H9 (cell line): Measurements from ENCODE around the gene CBLB. TPM values are rescaled to one million over a fixed set of nuclear protein-coding genes. Genes with fewer than 3 reads are reported as not detected.

Source experiments
- DNase-seq: peaks from one replicate; pipeline ENCODE4 v3.0.0-alpha.2; 2017
- H2AFZ ChIP-seq: one replicate; pipeline ENCODE4 v1.6.1; 2013; ENCODE audit warnings: mild to moderate bottlenecking, low read length, control low read depth, moderate library complexity
- H2AK5ac ChIP-seq: 2 replicates; pipeline ENCODE4 v1.6.1; 2013; ENCODE audit warnings: low read length, control low read depth, mixed read lengths; ENCODE audit not compliant: insufficient read length
- H2BK120ac ChIP-seq: one replicate; pipeline ENCODE4 v1.6.1; 2013; ENCODE audit warnings: low read depth, mild to moderate bottlenecking, low read length, control low read depth, inconsistent platforms; ENCODE audit not compliant: poor library complexity, severe bottlenecking
- H2BK12ac ChIP-seq: 2 replicates; pipeline ENCODE4 v1.6.1; 2013; ENCODE audit warnings: low read length, control low read depth, mixed read lengths, low read depth; ENCODE audit not compliant: insufficient read length
- H2BK15ac ChIP-seq: 2 replicates; pipeline ENCODE4 v1.6.1; 2013; ENCODE audit warnings: low read depth, low read length, control low read depth
- H2BK20ac ChIP-seq: one replicate; pipeline ENCODE4 v1.6.1; 2013; ENCODE audit warnings: low read depth, mild to moderate bottlenecking, low read length, control low read depth, inconsistent platforms; ENCODE audit not compliant: poor library complexity, severe bottlenecking
- H2BK5ac ChIP-seq: 2 replicates; pipeline ENCODE4 v1.6.1; 2013; ENCODE audit warnings: low read length, control low read depth, mixed read lengths; ENCODE audit not compliant: insufficient read length
- H3K14ac ChIP-seq: 2 replicates; pipeline ENCODE4 v1.6.1; 2013; ENCODE audit warnings: low read length, control low read depth; ENCODE audit not compliant: insufficient read depth
- H3K18ac ChIP-seq: 2 replicates; pipeline ENCODE4 v1.6.1; 2013; ENCODE audit warnings: low read depth, mild to moderate bottlenecking, mixed read lengths, low read length, control low read depth; ENCODE audit not compliant: insufficient read length
- H3K23ac ChIP-seq: 2 replicates; pipeline ENCODE4 v1.6.1; 2013; ENCODE audit warnings: low read length, control low read depth, mixed read lengths, low read depth; ENCODE audit not compliant: insufficient read length
- H3K23me2 ChIP-seq: 2 replicates; pipeline ENCODE4 v1.6.1; 2013; ENCODE audit warnings: low read depth, mild to moderate bottlenecking, mixed read lengths, low read length, control low read depth; ENCODE audit not compliant: insufficient read length, poor library complexity, severe bottlenecking
- H3K27ac ChIP-seq: 2 replicates; pipeline ENCODE4 v1.5.1; 2013; ENCODE audit warnings: low read length, control low read depth, mixed read lengths, low read depth; ENCODE audit not compliant: insufficient read length
- H3K27me3 ChIP-seq: 2 replicates; pipeline ENCODE4 v1.6.1; 2013; ENCODE audit warnings: low read length, control low read depth, inconsistent platforms; ENCODE audit not compliant: insufficient read depth
- H3K4ac ChIP-seq: 2 replicates; pipeline ENCODE4 v1.6.1; 2013; ENCODE audit warnings: low read depth, mild to moderate bottlenecking, control low read depth, inconsistent platforms, low read length, moderate library complexity
- H3K4me1 ChIP-seq: 2 replicates; pipeline ENCODE4 v1.6.1; 2013; ENCODE audit warnings: low read length, control low read depth, inconsistent platforms; ENCODE audit not compliant: insufficient read depth
- H3K4me2 ChIP-seq: 2 replicates; pipeline ENCODE4 v1.6.1; 2013; ENCODE audit warnings: low read length, control low read depth, mixed read lengths; ENCODE audit not compliant: insufficient read length, insufficient read depth
- H3K56ac ChIP-seq: 2 replicates; pipeline ENCODE4 v1.6.1; 2013; ENCODE audit warnings: low read depth, mild to moderate bottlenecking, mixed read lengths, low read length, control low read depth; ENCODE audit not compliant: insufficient read length
- H3K79me1 ChIP-seq: 2 replicates; pipeline ENCODE4 v1.6.1; 2013; ENCODE audit warnings: low read depth, mild to moderate bottlenecking, moderate library complexity, low read length, control low read depth, inconsistent platforms; ENCODE audit not compliant: insufficient read depth, poor library complexity, severe bottlenecking
- H3K79me2 ChIP-seq: 2 replicates; pipeline ENCODE4 v1.6.1; 2013; ENCODE audit warnings: low read length, control low read depth, inconsistent platforms; ENCODE audit not compliant: insufficient read depth
- H3K9ac ChIP-seq: 2 replicates; pipeline ENCODE4 v1.6.1; 2013; ENCODE audit warnings: low read length, control low read depth, mixed read lengths; ENCODE audit not compliant: insufficient read length; ENCODE audit errors: extremely low read depth
- H3K9me3 ChIP-seq: one replicate; pipeline ENCODE4 v1.6.1; 2013; ENCODE audit warnings: low read depth, low read length, inconsistent platforms; ENCODE audit not compliant: control insufficient read depth
- H3T11ph ChIP-seq: one replicate; pipeline ENCODE4 v1.6.1; 2013; ENCODE audit warnings: mild to moderate bottlenecking, low read length, control low read depth, inconsistent platforms
- H4K20me1 ChIP-seq: one replicate; pipeline ENCODE4 v1.6.1; 2013; ENCODE audit not compliant: control insufficient read depth, insufficient read length, insufficient read depth
- H4K5ac ChIP-seq: 2 replicates; pipeline ENCODE4 v1.6.1; 2013; ENCODE audit warnings: low read depth, mild to moderate bottlenecking, mixed read lengths, low read length, control low read depth; ENCODE audit not compliant: insufficient read length
- H4K8ac ChIP-seq: replicated peaks from 2 replicates; pipeline ENCODE4 v1.6.1; 2013; ENCODE audit warnings: low read length, control low read depth, mixed read lengths, low read depth; ENCODE audit not compliant: insufficient read length
- H4K91ac ChIP-seq: 2 replicates; pipeline ENCODE4 v1.6.1; 2013; ENCODE audit warnings: low read depth, mild to moderate bottlenecking, moderate library complexity, mixed read lengths, low read length, control low read depth; ENCODE audit not compliant: insufficient read length
- H3K27ac Mint-ChIP-seq, 3 experiments: 2 replicates in 2 of 3; 3 replicates in 1 of 3; pipeline ENCODE4 v1.8.0; 2020 to 2021; ENCODE audit warnings: mixed read lengths in 3 of 3, mild to moderate bottlenecking in 1 of 3, moderate library complexity in 1 of 3
- H3K27me3 Mint-ChIP-seq: 2 replicates; pipeline ENCODE4 v1.8.0; 2021; ENCODE audit warnings: low read depth, mild to moderate bottlenecking, moderate library complexity, mixed read lengths
- H3K36me3 Mint-ChIP-seq, 3 experiments: 2 replicates in 2 of 3; 3 replicates in 1 of 3; pipeline ENCODE4 v1.8.0; 2020 to 2021; ENCODE audit warnings: low read depth in 3 of 3, mixed read lengths in 3 of 3; ENCODE audit not compliant: insufficient read depth in 1 of 3
- H3K4me1 Mint-ChIP-seq, 2 experiments: 2 replicates each; pipeline ENCODE4 v1.8.0; 2020; ENCODE audit warnings: mixed read lengths in 2 of 2
- H3K4me3 Mint-ChIP-seq, 2 experiments: 2 replicates in 1 of 2; 3 replicates in 1 of 2; pipeline ENCODE4 v1.8.0; 2020 to 2021; ENCODE audit warnings: mild to moderate bottlenecking in 2 of 2, mixed read lengths in 2 of 2, moderate library complexity in 1 of 2
- H3K9me3 Mint-ChIP-seq, 2 experiments: 2 replicates in 1 of 2; 3 replicates in 1 of 2; pipeline ENCODE4 v1.8.0; 2020; ENCODE audit warnings: mild to moderate bottlenecking in 2 of 2, mixed read lengths in 2 of 2, moderate library complexity in 1 of 2
- WGBS: extraction: QIAGEN DNeasy Blood & Tissue Kit; methylation state at CpG from one replicate; pipeline ENCODE4 v1.1.7; 2013; ENCODE audit warnings: missing lambda C conversion rate, low lambda C conversion rate, mixed read lengths; ENCODE audit not compliant: insufficient read length; ENCODE audit errors: extremely low coverage; 5-methylcytosine and 5-hydroxymethylcytosine counted together
- total RNA-seq: library from RNA; stranded (reverse); gene quantifications from 2 replicates; pipeline ENCODE4 v1.2.1, GENCODE V29; 2021
- TF ChIP-seq, protein P1 (sequence below): fragments of 200-600 bp; sonication (generic); conservative IDR thresholded peaks from 3 replicates; pipeline ENCODE4 v1.8.0; 2021; ENCODE audit warnings: antibody characterized with exemption, mild to moderate bottlenecking

The CBLB gene
- total RNA-seq, 1 experiment from 2014 or later: 25.7 TPM

DNA sequence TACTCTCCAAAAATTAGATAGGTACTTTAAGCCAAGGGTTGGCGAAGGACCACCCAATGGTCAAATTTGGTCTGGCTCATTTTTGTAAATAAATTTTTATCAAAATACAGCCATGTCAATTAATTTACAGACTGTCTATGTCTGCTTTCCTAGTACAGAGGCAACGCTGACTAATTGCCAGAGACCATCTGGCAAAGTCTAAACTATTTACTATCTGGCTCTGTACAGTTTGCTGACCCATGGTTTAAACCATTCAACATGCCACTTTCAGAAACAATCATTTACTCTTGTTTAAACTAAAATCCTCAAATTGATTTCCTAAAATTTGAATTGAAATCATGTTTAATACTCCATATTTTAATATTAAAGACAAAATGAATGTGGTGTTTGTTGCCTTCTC, 25.9 kb downstream of the CBLB start:
- no peak overlapping the region for H2BK12ac ChIP-seq
- H3K56ac ChIP-seq: no peak overlapping the region
- WGBS: no CpG with 5 or more reads among the region's 2 CpGs
- Mint-ChIP-seq H3K4me1 (peaks cover 19 to 40% of the 10 kb centered on the region in 2 experiments), H3K27me3 (no peaks in the 10 kb centered on the region), H3K4me3 (no peak overlapping the region), H3K36me3 (peaks cover 0 to 19% (median 6%) of the 10 kb centered on the region in 3 experiments; a peak in 3 of 7 replicates), H3K27ac (no peak overlapping the region), H3K9me3 (no peaks in the 10 kb centered on the region)
- H3K9ac ChIP-seq: no peak overlapping the region
- H3K9me3 ChIP-seq: no peaks in the 10 kb centered on the region
- H3K14ac ChIP-seq: no peak overlapping the region
- no peak overlapping the region for H3K4me2 ChIP-seq
- no peak overlapping the region for H2BK20ac ChIP-seq
- H3K27me3 ChIP-seq: no peaks in the 10 kb centered on the region
- H3K18ac ChIP-seq: no peak overlapping the region
- H4K8ac ChIP-seq: no peak overlapping the region
- no peak for DNase-seq
- no peaks in the 10 kb centered on the region for H4K20me1 ChIP-seq
- no peak overlapping the region for H3K27ac ChIP-seq
- TF ChIP-seq, protein P1, sequence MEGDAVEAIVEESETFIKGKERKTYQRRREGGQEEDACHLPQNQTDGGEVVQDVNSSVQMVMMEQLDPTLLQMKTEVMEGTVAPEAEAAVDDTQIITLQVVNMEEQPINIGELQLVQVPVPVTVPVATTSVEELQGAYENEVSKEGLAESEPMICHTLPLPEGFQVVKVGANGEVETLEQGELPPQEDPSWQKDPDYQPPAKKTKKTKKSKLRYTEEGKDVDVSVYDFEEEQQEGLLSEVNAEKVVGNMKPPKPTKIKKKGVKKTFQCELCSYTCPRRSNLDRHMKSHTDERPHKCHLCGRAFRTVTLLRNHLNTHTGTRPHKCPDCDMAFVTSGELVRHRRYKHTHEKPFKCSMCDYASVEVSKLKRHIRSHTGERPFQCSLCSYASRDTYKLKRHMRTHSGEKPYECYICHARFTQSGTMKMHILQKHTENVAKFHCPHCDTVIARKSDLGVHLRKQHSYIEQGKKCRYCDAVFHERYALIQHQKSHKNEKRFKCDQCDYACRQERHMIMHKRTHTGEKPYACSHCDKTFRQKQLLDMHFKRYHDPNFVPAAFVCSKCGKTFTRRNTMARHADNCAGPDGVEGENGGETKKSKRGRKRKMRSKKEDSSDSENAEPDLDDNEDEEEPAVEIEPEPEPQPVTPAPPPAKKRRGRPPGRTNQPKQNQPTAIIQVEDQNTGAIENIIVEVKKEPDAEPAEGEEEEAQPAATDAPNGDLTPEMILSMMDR: no peak
- no peak overlapping the region for H2BK5ac ChIP-seq
- H4K5ac ChIP-seq: no peak overlapping the region
- H2BK120ac ChIP-seq: no peak overlapping the region
- no peaks in the 10 kb centered on the region for H3K79me2 ChIP-seq
- H3K4me1 ChIP-seq: no peaks in the 10 kb centered on the region; the same call in 1 of the 2 replicates
- H2AFZ ChIP-seq: no peak overlapping the region
- no peak overlapping the region for H2AK5ac ChIP-seq
- H3K79me1 ChIP-seq: no peaks in the 10 kb centered on the region
- no peak overlapping the region for H4K91ac ChIP-seq
- H3K4ac ChIP-seq: no peak overlapping the region
- H3K23me2 ChIP-seq: no peaks in the 10 kb centered on the region
- no peak overlapping the region for H3T11ph ChIP-seq
- no peak overlapping the region for H2BK15ac ChIP-seq
- no peak overlapping the region for H3K23ac ChIP-seq
